ENCODE measurements around the gene LRRC51. TPM values are rescaled to one million over a fixed set of nuclear protein-coding genes. Genes with fewer than 3 reads are reported as not detected.

LRRC51 gene
- total RNA-seq, 2 donors from 2014 or later = 4.0 to 7.6 TPM

GRCh38 chr11:72067676-72068075 lies 13.0 kb upstream of the LRRC51 start:
- no peaks in the 10 kb centered on the region for H3K9me3 ChIP-seq
- H3K4me1 ChIP-seq = peaks cover 0 to 46% of the 10 kb centered on the region in 2 donors
- peaks cover 7% of the 10 kb centered on the region for H3K36me3 ChIP-seq
- no peaks in the 10 kb centered on the region for H3K27me3 ChIP-seq
- H3K27ac ChIP-seq = no peak overlapping the region
- TF ChIP-seq, protein P1, sequence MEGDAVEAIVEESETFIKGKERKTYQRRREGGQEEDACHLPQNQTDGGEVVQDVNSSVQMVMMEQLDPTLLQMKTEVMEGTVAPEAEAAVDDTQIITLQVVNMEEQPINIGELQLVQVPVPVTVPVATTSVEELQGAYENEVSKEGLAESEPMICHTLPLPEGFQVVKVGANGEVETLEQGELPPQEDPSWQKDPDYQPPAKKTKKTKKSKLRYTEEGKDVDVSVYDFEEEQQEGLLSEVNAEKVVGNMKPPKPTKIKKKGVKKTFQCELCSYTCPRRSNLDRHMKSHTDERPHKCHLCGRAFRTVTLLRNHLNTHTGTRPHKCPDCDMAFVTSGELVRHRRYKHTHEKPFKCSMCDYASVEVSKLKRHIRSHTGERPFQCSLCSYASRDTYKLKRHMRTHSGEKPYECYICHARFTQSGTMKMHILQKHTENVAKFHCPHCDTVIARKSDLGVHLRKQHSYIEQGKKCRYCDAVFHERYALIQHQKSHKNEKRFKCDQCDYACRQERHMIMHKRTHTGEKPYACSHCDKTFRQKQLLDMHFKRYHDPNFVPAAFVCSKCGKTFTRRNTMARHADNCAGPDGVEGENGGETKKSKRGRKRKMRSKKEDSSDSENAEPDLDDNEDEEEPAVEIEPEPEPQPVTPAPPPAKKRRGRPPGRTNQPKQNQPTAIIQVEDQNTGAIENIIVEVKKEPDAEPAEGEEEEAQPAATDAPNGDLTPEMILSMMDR (IDR thresholded peaks at IDR 0.05) = no peak
- H3K4me3 ChIP-seq = no peak overlapping the region
- DNase-seq (ENCODE audit: low spot score) = no peak

DNA sequence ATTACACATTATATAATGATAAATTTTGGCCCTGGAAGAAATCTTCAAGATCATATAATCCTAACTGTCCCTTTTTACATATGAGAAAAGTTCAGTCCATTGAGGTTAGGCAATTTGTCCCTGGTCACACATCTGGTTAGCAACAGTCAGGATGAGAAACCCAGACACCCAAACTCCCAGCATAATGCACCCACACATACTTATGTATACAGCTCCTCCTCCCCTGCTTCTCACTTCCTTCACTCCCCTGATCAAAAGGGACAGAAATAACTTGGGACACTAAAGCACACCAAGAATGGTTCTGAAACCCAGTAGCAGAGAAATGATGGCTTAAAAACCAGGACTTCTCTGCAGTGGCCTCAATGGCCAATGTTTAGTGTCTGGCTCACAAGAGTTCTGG lies 11.4 kb upstream of the LRRC51 start:
- peak overlapping the region; percentile 57 to 81 for H3K27ac ChIP-seq
- peaks cover 7% of the 10 kb centered on the region for H3K36me3 ChIP-seq
- DNase-seq (ENCODE audit: low spot score) = no peak
- H3K27me3 ChIP-seq = no peaks in the 10 kb centered on the region
- H3K9me3 ChIP-seq = no peaks in the 10 kb centered on the region
- TF ChIP-seq, protein P1 (IDR thresholded peaks at IDR 0.05) = no peak
- H3K4me1 ChIP-seq = peaks cover 0 to 46% of the 10 kb centered on the region in 2 donors
- H3K4me3 ChIP-seq = no peak overlapping the region

DNA sequence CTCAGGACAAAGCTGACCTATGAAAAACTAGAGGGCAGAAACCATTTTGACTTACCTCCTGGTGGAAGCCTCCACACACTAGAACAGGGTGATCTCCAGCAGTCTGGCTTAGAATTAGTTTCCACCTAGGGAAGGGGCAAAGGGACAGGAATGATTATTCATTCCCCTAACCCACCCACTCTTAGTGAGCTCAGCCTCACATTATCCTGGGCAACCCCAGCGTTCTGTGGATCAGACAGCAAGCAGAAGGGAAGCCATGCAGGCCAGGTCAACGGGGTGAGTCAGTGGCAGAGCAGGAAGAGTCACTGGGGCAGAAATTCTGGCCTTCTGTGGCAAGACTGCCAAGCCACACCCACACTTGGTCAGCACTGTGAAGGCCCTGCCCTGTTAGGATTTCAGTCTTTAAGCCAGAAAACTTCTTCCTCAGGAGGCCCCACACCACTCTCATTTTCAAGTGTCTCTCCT lies 10.8 kb upstream of the LRRC51 start:
- TF ChIP-seq, protein P1 (IDR thresholded peaks at IDR 0.05) = no peak
- H3K9me3 ChIP-seq = no peaks in the 10 kb centered on the region
- peaks cover 7% of the 10 kb centered on the region for H3K36me3 ChIP-seq
- peaks cover 0 to 46% of the 10 kb centered on the region in 2 donors for H3K4me1 ChIP-seq
- H3K27me3 ChIP-seq = no peaks in the 10 kb centered on the region
- H3K27ac ChIP-seq = peak overlapping the region; percentile 57 to 81
- H3K4me3 ChIP-seq = no peak overlapping the region
- peak; percentile 92 for DNase-seq (ENCODE audit: low spot score)

GRCh38 chr11:72070491-72070890 lies 10.2 kb upstream of the LRRC51 start:
- TF ChIP-seq, protein P1 (IDR thresholded peaks at IDR 0.05) = no peak
- no peak for DNase-seq (ENCODE audit: low spot score)
- Histone ChIP-seq H3K36me3 (peaks cover 7% of the 10 kb centered on the region), H3K27ac (peak overlapping the region; percentile 57 to 81), H3K4me1 (peaks cover 0 to 46% of the 10 kb centered on the region in 2 donors), H3K9me3 (no peaks in the 10 kb centered on the region), H3K4me3 (no peak overlapping the region), H3K27me3 (no peaks in the 10 kb centered on the region)

DNA sequence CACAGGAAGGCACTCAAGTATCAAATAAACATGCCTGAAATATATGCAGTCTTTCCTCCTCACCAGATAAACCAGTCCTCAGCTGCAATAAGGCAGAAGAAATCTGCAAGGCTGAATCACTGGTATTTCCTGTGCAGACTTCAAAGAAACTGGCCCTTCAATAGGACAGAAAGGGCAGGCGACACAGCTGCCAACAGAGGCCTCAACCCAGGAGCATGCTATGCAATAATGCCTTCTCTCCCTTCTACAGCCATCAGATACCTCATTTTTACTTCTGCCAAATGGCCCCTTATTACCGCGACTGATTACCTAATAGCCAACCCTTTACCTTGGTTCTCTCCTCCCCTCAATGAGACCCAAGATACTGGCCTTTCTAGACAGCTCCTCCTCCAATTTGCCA lies 8.3 kb upstream of the LRRC51 start:
- peaks cover 0 to 35% of the 10 kb centered on the region in 2 donors for H3K4me1 ChIP-seq
- no peak overlapping the region for H3K27ac ChIP-seq
- H3K9me3 ChIP-seq = no peaks in the 10 kb centered on the region
- DNase-seq (ENCODE audit: low spot score) = no peak
- H3K27me3 ChIP-seq = no peaks in the 10 kb centered on the region
- H3K4me3 ChIP-seq = no peak overlapping the region
- H3K36me3 ChIP-seq = peaks cover 7% of the 10 kb centered on the region
- TF ChIP-seq, protein P1 (IDR thresholded peaks at IDR 0.05) = no peak

DNA sequence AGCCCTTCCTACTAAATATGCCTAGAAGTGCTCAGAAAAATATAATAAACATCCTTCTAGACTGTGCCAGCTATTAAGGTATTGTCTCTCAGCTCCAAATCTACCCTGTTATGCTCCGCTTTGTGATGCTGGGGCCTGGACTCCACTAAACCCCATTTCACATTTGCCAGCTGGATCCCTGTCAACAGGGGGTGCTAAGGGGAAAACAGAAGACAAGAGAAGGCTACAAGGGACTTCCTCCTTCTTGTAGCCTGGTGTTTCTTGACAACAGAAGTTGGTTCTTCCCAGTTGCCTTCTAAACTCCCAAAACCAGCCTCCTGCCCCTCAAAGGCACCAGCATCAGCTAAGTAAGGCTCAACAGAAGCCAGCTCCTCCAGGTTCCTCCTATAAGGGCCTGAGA lies 5.5 kb upstream of the LRRC51 start:
- H3K36me3 ChIP-seq = no peaks in the 10 kb centered on the region
- peaks cover 0 to 33% of the 10 kb centered on the region in 2 donors for H3K4me1 ChIP-seq
- H3K9me3 ChIP-seq = no peaks in the 10 kb centered on the region
- no peak overlapping the region for H3K4me3 ChIP-seq
- no peak for DNase-seq (ENCODE audit: low spot score)
- no peak overlapping the region for H3K27ac ChIP-seq
- H3K27me3 ChIP-seq = no peaks in the 10 kb centered on the region
- TF ChIP-seq, protein P1 (IDR thresholded peaks at IDR 0.05) = no peak

Data from right atrium auricular region (tissue), 2 donors.